GM23338 (cell line): Measurements from ENCODE around the gene PPP1R7. TPM values are rescaled to one million over a fixed set of nuclear protein-coding genes. Genes with fewer than 3 reads are reported as not detected.

Experiments used
- ATAC-seq: fragments of 200-7000 bp; cut with Tn5 transposase; 3 replicates; pipeline ENCODE4 v1.9.1; 2020
- DNase-seq: peaks from one replicate; pipeline ENCODE4 v3.0.0-alpha.2; 2015; ENCODE audit warnings: low spot score
- H2AFZ ChIP-seq: fragments of 200-600 bp; sonication (generic); 2 replicates; pipeline ENCODE4 v1.8.0; 2016; ENCODE audit warnings: antibody characterized with exemption, mild to moderate bottlenecking, moderate library complexity
- H3F3A ChIP-seq: fragments of 200-600 bp; sonication (generic); replicated peaks from 2 replicates; pipeline ENCODE4 v1.8.0; 2017; ENCODE audit warnings: antibody characterized with exemption, mixed run types, low read depth
- H3K27ac ChIP-seq: fragments of 200-600 bp; sonication (generic); 2 replicates; pipeline ENCODE4 v1.6.1; 2016; ENCODE audit warnings: low read depth
- H3K27me3 ChIP-seq: fragments of 200-600 bp; sonication (generic); 2 replicates; pipeline ENCODE4 v1.8.0; 2016; ENCODE audit warnings: mild to moderate bottlenecking, mixed run types, moderate library complexity; ENCODE audit not compliant: insufficient read depth
- H3K36me3 ChIP-seq: fragments of 200-600 bp; sonication (generic); 2 replicates; pipeline ENCODE4 v1.8.0; 2016; ENCODE audit warnings: mild to moderate bottlenecking; ENCODE audit not compliant: insufficient read depth
- H3K4me1 ChIP-seq: fragments of 200-600 bp; sonication (generic); 2 replicates; pipeline ENCODE4 v1.8.0; 2016; ENCODE audit warnings: mild to moderate bottlenecking, moderate library complexity; ENCODE audit not compliant: insufficient read depth
- H3K4me2 ChIP-seq: fragments of 200-600 bp; sonication (generic); 2 replicates; pipeline ENCODE4 v1.7.1; 2017; ENCODE audit warnings: mixed run types
- H3K4me3 ChIP-seq: fragments of 200-600 bp; sonication (generic); 2 replicates; pipeline ENCODE4 v1.6.1; 2016; ENCODE audit warnings: mixed run types
- H3K79me2 ChIP-seq: fragments of 200-600 bp; sonication (generic); replicated peaks from 2 replicates; pipeline ENCODE4 v1.8.0; 2017; ENCODE audit warnings: mild to moderate bottlenecking; ENCODE audit not compliant: insufficient read depth
- H3K9me2 ChIP-seq: fragments of 200-600 bp; sonication (generic); 2 replicates; pipeline ENCODE4 v1.8.0; 2017; ENCODE audit not compliant: insufficient read depth
- H4K20me1 ChIP-seq: fragments of 200-600 bp; sonication (generic); replicated peaks from 2 replicates; pipeline ENCODE4 v1.8.0; 2017; ENCODE audit warnings: mild to moderate bottlenecking; ENCODE audit not compliant: insufficient read depth
- H3K27ac Mint-ChIP-seq: 2 replicates; pipeline ENCODE4 v1.8.0; 2020; ENCODE audit warnings: inconsistent platforms, mild to moderate bottlenecking, moderate library complexity, mixed read lengths
- H3K27me3 Mint-ChIP-seq: 3 replicates; pipeline ENCODE4 v1.8.0; 2022; ENCODE audit warnings: low read depth, mild to moderate bottlenecking, moderate library complexity, mixed read lengths, inconsistent platforms; ENCODE audit not compliant: insufficient read depth, poor library complexity
- H3K36me3 Mint-ChIP-seq: 3 replicates; pipeline ENCODE4 v1.8.0; 2021; ENCODE audit warnings: low read depth, mild to moderate bottlenecking, inconsistent platforms, moderate library complexity, mixed read lengths
- H3K4me1 Mint-ChIP-seq: 3 replicates; pipeline ENCODE4 v1.8.0; 2020; ENCODE audit warnings: mild to moderate bottlenecking, inconsistent platforms, mixed read lengths
- H3K4me3 Mint-ChIP-seq: 3 replicates; pipeline ENCODE4 v1.8.0; 2021; ENCODE audit warnings: moderate library complexity, mild to moderate bottlenecking, inconsistent platforms, mixed read lengths
- H3K9me3 Mint-ChIP-seq: 3 replicates; pipeline ENCODE4 v1.8.0; 2020; ENCODE audit warnings: moderate library complexity, mild to moderate bottlenecking, inconsistent platforms, mixed read lengths
- CREB1 ChIP-seq: fragments of 250-450 bp; sonication (Bioruptor Pico); IDR thresholded peaks from 2 replicates; pipeline ENCODE4 v1.5.0; 2020; ENCODE audit warnings: low read depth, mild to moderate bottlenecking, moderate library complexity
- EZH2 ChIP-seq: fragments of 200-600 bp; sonication (generic); IDR thresholded peaks from one replicate; pipeline ENCODE4 v1.8.0; 2017; ENCODE audit warnings: antibody characterized with exemption, mild to moderate bottlenecking, low read depth; ENCODE audit not compliant: unreplicated experiment
- EZH2phosphoT487 ChIP-seq: fragments of 200-600 bp; sonication (generic); IDR thresholded peaks from one replicate; pipeline ENCODE4 v1.8.1; 2018; ENCODE audit warnings: antibody characterized with exemption; ENCODE audit not compliant: unreplicated experiment
- JUNB ChIP-seq: IDR thresholded peaks from one replicate; pipeline ENCODE4 v1.6.1; 2016; ENCODE audit warnings: antibody characterized with exemption; ENCODE audit not compliant: unreplicated experiment
- NANOG ChIP-seq: IDR thresholded peaks from 2 replicates; pipeline ENCODE4 v1.6.1; 2016; ENCODE audit warnings: antibody characterized with exemption, borderline replicate concordance
- POLR2AphosphoS5 ChIP-seq: IDR thresholded peaks from 2 replicates; pipeline ENCODE4 v1.6.1; 2016; ENCODE audit warnings: antibody characterized with exemption, low read depth
- STAT1 ChIP-seq: IDR thresholded peaks from one replicate; pipeline ENCODE4 v1.6.1; 2016; ENCODE audit warnings: antibody characterized with exemption; ENCODE audit not compliant: unreplicated experiment
- ZNF114 ChIP-seq: fragments of 250-450 bp; sonication (Bioruptor Pico); IDR thresholded peaks from 2 replicates; pipeline ENCODE4 v1.5.0; 2020; ENCODE audit warnings: mild to moderate bottlenecking, moderate library complexity
- ZNF331 ChIP-seq: fragments of 250-450 bp; sonication (Bioruptor Pico); IDR thresholded peaks from 2 replicates; pipeline ENCODE4 v1.5.0; 2020; ENCODE audit warnings: low read depth, mild to moderate bottlenecking, moderate library complexity
- polyA plus RNA-seq: library from polyadenylated mRNA; unstranded; fragments of >200 nt; fragmentation: Nextera tagmentation; extraction: Ambion mirVana; gene quantifications from 2 replicates; pipeline ENCODE4 v1.2.1, GENCODE V29; 2016
- total RNA-seq: library from RNA; depleted of rRNA; stranded (reverse); fragments of >200 nt; shearing (Covaris generic); gene quantifications from 2 replicates; pipeline ENCODE4 v1.2.3, GENCODE V29; 2014
- TF ChIP-seq, protein P1 (sequence below): fragments of 250-450 bp; sonication (Bioruptor Pico); IDR thresholded peaks from 2 replicates; pipeline ENCODE4 v1.5.0; 2020; ENCODE audit warnings: mild to moderate bottlenecking, moderate library complexity
- TF ChIP-seq, protein P2 (sequence below), 2 experiments: fragments of 200-600 bp in 1 of 2; sonication (generic) in 1 of 2; conservative IDR thresholded peaks; 2 replicates each; pipeline versions ENCODE4 v1.5.1 to v1.6.1; 2016 to 2017; ENCODE audit warnings: antibody characterized with exemption in 2 of 2, low read depth in 2 of 2, mild to moderate bottlenecking in 2 of 2, moderate library complexity in 1 of 2
- TF ChIP-seq, protein P3 (sequence below): IDR thresholded peaks from 2 replicates; pipeline ENCODE4 v1.6.1; 2016; ENCODE audit warnings: antibody characterized with exemption
- TF ChIP-seq, protein P4 (sequence below): IDR thresholded peaks from one replicate; pipeline ENCODE4 v1.6.1; 2018; ENCODE audit warnings: antibody characterized with exemption; ENCODE audit not compliant: unreplicated experiment

Gene PPP1R7
- total and polyA plus RNA-seq, 2 experiments from 2014 or later, result 48.2 to 94.3 TPM

DNA sequence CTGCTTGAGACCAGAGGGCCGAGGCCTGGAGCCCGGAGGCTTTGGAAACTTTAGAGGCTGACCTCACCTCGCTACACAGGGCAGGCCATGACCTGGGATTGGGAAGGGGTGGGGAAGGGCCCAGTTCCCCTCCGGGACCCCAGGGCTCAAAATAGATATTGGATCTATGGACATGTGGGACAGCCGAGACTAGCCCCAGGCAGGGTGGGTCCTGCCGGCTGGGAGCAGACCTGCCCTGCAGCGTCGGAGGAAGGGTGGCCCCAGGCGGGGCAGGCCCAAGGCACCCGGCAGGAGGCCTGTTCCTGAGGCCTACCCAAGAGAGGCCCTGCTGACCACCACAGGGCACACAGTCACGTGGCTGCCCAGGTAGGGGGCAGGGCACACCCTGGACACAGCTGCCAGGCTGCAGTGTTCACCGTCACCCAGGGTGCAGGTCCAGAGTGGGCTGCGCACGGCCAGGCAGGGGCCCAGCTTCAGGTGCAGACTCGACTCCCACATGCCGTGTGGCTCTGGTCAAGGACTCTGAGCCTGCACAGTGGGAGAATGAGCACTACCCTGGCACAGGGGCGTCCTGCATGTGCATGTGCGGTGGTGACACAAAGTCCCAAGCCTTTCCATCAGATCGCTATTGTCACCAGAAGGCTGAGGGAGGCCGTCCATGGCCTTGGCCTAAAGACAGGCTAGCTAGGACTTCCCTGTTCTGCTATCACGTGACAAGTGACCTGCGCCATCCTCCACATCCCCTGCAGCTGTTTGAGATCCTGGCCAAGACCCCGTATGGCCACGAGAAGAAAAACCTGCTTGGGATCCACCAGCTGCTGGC is 51.4 kb downstream of the PPP1R7 start:
- ATAC-seq, result no peak

More for the DNA sequence above, 51.4 kb downstream of the PPP1R7 start:
- Mint-ChIP-seq H3K27ac (no peak overlapping the region), H3K4me1 (no peaks in the 10 kb centered on the region), H3K9me3 (no peaks in the 10 kb centered on the region; the same call in 2 of the 3 replicates), H3K36me3 (no peaks in the 10 kb centered on the region), H3K4me3 (no peak overlapping the region), H3K27me3 (peaks cover 11% of the 10 kb centered on the region)
- TF ChIP-seq POLR2AphosphoS5 (no peak), CREB1 (CRISPR knock-in tag) (no peak), EZH2phosphoT487 (no peak), STAT1 (no peak), EZH2 (no peak), NANOG (no peak), JUNB (no peak), ZNF114 (CRISPR knock-in tag) (no peak), ZNF331 (CRISPR knock-in tag) (no peak)
- TF ChIP-seq, protein P1, sequence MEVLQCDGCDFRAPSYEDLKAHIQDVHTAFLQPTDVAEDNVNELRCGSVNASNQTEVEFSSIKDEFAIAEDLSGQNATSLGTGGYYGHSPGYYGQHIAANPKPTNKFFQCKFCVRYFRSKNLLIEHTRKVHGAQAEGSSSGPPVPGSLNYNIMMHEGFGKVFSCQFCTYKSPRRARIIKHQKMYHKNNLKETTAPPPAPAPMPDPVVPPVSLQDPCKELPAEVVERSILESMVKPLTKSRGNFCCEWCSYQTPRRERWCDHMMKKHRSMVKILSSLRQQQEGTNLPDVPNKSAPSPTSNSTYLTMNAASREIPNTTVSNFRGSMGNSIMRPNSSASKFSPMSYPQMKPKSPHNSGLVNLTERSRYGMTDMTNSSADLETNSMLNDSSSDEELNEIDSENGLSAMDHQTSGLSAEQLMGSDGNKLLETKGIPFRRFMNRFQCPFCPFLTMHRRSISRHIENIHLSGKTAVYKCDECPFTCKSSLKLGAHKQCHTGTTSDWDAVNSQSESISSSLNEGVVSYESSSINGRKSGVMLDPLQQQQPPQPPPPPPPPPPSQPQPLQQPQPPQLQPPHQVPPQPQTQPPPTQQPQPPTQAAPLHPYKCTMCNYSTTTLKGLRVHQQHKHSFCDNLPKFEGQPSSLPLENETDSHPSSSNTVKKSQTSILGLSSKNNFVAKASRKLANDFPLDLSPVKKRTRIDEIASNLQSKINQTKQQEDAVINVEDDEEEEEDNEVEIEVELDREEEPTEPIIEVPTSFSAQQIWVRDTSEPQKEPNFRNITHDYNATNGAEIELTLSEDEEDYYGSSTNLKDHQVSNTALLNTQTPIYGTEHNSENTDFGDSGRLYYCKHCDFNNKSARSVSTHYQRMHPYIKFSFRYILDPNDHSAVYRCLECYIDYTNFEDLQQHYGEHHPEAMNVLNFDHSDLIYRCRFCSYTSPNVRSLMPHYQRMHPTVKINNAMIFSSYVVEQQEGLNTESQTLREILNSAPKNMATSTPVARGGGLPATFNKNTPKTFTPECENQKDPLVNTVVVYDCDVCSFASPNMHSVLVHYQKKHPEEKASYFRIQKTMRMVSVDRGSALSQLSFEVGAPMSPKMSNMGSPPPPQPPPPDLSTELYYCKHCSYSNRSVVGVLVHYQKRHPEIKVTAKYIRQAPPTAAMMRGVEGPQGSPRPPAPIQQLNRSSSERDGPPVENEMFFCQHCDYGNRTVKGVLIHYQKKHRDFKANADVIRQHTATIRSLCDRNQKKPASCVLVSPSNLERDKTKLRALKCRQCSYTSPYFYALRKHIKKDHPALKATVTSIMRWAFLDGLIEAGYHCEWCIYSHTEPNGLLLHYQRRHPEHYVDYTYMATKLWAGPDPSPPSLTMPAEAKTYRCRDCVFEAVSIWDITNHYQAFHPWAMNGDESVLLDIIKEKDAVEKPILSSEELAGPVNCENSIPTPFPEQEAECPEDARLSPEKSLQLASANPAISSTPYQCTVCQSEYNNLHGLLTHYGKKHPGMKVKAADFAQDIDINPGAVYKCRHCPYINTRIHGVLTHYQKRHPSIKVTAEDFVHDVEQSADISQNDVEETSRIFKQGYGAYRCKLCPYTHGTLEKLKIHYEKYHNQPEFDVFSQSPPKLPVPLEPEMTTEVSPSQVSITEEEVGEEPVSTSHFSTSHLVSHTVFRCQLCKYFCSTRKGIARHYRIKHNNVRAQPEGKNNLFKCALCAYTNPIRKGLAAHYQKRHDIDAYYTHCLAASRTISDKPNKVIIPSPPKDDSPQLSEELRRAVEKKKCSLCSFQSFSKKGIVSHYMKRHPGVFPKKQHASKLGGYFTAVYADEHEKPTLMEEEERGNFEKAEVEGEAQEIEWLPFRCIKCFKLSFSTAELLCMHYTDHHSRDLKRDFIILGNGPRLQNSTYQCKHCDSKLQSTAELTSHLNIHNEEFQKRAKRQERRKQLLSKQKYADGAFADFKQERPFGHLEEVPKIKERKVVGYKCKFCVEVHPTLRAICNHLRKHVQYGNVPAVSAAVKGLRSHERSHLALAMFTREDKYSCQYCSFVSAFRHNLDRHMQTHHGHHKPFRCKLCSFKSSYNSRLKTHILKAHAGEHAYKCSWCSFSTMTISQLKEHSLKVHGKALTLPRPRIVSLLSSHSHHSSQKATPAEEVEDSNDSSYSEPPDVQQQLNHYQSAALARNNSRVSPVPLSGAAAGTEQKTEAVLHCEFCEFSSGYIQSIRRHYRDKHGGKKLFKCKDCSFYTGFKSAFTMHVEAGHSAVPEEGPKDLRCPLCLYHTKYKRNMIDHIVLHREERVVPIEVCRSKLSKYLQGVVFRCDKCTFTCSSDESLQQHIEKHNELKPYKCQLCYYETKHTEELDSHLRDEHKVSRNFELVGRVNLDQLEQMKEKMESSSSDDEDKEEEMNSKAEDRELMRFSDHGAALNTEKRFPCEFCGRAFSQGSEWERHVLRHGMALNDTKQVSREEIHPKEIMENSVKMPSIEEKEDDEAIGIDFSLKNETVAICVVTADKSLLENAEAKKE (CRISPR knock-in tag), result no peak
- TF ChIP-seq, protein P2, sequence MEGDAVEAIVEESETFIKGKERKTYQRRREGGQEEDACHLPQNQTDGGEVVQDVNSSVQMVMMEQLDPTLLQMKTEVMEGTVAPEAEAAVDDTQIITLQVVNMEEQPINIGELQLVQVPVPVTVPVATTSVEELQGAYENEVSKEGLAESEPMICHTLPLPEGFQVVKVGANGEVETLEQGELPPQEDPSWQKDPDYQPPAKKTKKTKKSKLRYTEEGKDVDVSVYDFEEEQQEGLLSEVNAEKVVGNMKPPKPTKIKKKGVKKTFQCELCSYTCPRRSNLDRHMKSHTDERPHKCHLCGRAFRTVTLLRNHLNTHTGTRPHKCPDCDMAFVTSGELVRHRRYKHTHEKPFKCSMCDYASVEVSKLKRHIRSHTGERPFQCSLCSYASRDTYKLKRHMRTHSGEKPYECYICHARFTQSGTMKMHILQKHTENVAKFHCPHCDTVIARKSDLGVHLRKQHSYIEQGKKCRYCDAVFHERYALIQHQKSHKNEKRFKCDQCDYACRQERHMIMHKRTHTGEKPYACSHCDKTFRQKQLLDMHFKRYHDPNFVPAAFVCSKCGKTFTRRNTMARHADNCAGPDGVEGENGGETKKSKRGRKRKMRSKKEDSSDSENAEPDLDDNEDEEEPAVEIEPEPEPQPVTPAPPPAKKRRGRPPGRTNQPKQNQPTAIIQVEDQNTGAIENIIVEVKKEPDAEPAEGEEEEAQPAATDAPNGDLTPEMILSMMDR (conservative IDR thresholded peaks at IDR 0.05; ENCODE audit: low read depth in 2 of 2), result no peak
- TF ChIP-seq, protein P3, sequence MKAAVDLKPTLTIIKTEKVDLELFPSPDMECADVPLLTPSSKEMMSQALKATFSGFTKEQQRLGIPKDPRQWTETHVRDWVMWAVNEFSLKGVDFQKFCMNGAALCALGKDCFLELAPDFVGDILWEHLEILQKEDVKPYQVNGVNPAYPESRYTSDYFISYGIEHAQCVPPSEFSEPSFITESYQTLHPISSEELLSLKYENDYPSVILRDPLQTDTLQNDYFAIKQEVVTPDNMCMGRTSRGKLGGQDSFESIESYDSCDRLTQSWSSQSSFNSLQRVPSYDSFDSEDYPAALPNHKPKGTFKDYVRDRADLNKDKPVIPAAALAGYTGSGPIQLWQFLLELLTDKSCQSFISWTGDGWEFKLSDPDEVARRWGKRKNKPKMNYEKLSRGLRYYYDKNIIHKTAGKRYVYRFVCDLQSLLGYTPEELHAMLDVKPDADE, result no peak
- TF ChIP-seq, protein P4, sequence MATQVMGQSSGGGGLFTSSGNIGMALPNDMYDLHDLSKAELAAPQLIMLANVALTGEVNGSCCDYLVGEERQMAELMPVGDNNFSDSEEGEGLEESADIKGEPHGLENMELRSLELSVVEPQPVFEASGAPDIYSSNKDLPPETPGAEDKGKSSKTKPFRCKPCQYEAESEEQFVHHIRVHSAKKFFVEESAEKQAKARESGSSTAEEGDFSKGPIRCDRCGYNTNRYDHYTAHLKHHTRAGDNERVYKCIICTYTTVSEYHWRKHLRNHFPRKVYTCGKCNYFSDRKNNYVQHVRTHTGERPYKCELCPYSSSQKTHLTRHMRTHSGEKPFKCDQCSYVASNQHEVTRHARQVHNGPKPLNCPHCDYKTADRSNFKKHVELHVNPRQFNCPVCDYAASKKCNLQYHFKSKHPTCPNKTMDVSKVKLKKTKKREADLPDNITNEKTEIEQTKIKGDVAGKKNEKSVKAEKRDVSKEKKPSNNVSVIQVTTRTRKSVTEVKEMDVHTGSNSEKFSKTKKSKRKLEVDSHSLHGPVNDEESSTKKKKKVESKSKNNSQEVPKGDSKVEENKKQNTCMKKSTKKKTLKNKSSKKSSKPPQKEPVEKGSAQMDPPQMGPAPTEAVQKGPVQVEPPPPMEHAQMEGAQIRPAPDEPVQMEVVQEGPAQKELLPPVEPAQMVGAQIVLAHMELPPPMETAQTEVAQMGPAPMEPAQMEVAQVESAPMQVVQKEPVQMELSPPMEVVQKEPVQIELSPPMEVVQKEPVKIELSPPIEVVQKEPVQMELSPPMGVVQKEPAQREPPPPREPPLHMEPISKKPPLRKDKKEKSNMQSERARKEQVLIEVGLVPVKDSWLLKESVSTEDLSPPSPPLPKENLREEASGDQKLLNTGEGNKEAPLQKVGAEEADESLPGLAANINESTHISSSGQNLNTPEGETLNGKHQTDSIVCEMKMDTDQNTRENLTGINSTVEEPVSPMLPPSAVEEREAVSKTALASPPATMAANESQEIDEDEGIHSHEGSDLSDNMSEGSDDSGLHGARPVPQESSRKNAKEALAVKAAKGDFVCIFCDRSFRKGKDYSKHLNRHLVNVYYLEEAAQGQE, result no peak
- Histone ChIP-seq H3K36me3 (no peaks in the 10 kb centered on the region), H3K27me3 (no peaks in the 10 kb centered on the region), H3K27ac (no peak overlapping the region), H3K4me1 (no peaks in the 10 kb centered on the region), H3K79me2 (no peaks in the 10 kb centered on the region), H4K20me1 (no peaks in the 10 kb centered on the region), H3K4me2 (no peak overlapping the region), H3K4me3 (no peak overlapping the region), H3K9me2 (no peaks in the 10 kb centered on the region), H3F3A (no peaks in the 10 kb centered on the region), H2AFZ (no peak overlapping the region)
- no peak for DNase-seq
